SK-N-MC (cell line): ENCODE measurements around the gene CYP4A22.
"Not testable (repeated sequence)": the region's sequence is repeated elsewhere in the genome, so short reads cannot be mapped to it uniquely, and the experiment has no call there.

Experiments used
- EZH2 ChIP-seq: fragments of 200-600 bp; sonication (generic); IDR thresholded peaks from one replicate; pipeline ENCODE4 v1.6.1; 2017; ENCODE audit warnings: antibody characterized with exemption
- FOXP2 ChIP-seq: optimal IDR thresholded peaks from 2 replicates; pipeline ENCODE3; 2011; ENCODE audit warnings: mild to moderate bottlenecking, moderate library complexity; ENCODE audit not compliant: insufficient read depth; ENCODE audit errors: extremely low read length, control extremely low read depth
- POLR2AphosphoS5 ChIP-seq: IDR thresholded peaks from 2 replicates; pipeline ENCODE4 v1.6.1; 2012; ENCODE audit warnings: mild to moderate bottlenecking, low read depth, low read length, borderline replicate concordance

GRCh38 chr1:47091476-47091875 is 45.8 kb upstream of the CYP4A22 start:
- not testable (repeated sequence) for TF ChIP-seq EZH2, POLR2AphosphoS5, FOXP2
